Cardiac fibroblast (primary cell): Measurements from ENCODE around the gene CECR2.

ENCODE experiments used
- DNase-seq, 2 donors: peaks; one replicate each; pipeline versions ENCODE4 v3.0.0 to v3.0.0-alpha.2; 2010; ENCODE audit warnings: low read depth in 2 of 2
- H3K4me3 ChIP-seq, 2 donors: replicated peaks in 1 of 2; 1 replicate in 1 of 2; 2 replicates in 1 of 2; pipeline ENCODE4 v1.5.1; 2011; ENCODE audit warnings: low read depth in 2 of 2, low read length in 2 of 2, mild to moderate bottlenecking in 2 of 2, moderate library complexity in 1 of 2
- TF ChIP-seq, protein P1 (sequence below): IDR thresholded peaks from one replicate; pipeline ENCODE4 v1.5.1; 2011; ENCODE audit warnings: low read depth, mild to moderate bottlenecking, low read length, inconsistent platforms

CECR2 gene

DNA sequence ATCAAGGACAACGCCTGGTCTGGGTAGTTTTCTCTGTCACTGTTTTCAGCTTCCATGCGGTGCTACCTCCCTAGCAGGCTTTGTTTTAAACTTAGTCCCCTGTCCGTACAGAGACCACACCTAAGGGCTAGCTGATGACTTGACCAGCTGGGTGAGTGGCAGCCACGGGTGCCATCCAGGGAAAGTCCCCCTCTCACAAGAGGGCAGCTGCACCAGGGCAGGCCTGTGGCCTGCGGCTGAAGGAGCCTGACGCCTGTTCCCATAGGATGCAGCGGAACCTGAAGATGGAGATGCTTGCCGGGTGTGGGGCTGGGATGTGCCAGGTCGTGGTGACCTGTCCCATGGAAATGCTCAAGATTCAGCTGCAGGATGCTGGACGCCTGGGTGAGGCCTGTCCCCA lies 213.9 kb downstream of the CECR2 start:
- TF ChIP-seq, protein P1, sequence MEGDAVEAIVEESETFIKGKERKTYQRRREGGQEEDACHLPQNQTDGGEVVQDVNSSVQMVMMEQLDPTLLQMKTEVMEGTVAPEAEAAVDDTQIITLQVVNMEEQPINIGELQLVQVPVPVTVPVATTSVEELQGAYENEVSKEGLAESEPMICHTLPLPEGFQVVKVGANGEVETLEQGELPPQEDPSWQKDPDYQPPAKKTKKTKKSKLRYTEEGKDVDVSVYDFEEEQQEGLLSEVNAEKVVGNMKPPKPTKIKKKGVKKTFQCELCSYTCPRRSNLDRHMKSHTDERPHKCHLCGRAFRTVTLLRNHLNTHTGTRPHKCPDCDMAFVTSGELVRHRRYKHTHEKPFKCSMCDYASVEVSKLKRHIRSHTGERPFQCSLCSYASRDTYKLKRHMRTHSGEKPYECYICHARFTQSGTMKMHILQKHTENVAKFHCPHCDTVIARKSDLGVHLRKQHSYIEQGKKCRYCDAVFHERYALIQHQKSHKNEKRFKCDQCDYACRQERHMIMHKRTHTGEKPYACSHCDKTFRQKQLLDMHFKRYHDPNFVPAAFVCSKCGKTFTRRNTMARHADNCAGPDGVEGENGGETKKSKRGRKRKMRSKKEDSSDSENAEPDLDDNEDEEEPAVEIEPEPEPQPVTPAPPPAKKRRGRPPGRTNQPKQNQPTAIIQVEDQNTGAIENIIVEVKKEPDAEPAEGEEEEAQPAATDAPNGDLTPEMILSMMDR = no peak
- DNase-seq = no peak
- H3K4me3 ChIP-seq = no peak overlapping the region

DNA sequence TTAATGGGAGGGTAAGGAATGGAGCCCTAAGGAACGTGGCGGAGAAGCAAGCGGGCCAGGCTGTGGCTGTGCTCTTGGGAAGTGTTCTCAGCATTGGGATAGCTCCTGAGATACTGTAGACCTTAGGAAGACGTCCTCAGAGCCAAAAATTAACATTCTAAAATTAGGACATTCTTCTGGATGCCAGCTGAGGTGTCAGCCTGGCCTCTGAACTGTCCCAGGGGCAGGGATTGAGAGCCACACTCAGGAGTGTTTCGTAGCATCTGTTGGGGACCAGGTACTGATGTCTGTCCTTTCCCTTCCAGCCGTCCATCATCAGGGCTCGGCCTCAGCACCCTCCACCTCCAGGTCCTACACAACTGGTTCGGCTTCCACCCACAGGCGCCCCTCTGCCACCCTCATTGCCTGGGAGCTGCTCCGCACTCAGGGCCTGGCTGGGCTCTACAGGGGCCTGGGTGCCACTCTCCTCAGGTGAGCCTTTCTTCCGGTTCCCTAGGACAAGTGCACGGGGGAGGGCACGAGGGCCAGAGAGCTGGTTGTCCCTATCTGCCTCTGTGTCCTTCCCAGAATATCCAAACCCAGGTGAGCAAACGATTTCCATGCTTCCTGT lies 217.7 kb downstream of the CECR2 start:
- TF ChIP-seq, protein P1 = no peak
- H3K4me3 ChIP-seq = no peak overlapping the region
- DNase-seq = no peak

DNA sequence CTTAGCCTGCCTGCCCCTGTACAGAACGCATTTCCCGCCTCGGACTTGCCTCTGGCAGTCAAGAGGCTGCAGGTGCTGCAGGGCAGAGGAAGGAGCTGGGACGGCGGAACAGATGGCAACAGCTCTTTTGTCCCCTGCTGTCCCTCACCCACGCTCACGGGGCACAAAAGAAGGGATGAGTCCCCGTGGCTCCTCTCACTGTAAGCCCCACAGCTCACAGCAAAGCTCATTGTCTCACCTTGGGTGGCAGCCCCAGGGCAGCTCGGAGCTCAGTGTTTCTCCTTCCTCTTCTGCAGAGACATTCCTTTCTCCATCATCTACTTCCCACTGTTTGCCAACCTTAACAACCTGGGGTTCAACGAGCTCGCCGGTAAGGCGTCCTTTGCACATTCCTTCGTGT lies 218.4 kb downstream of the CECR2 start:
- no peak for DNase-seq
- TF ChIP-seq, protein P1 = no peak

DNA sequence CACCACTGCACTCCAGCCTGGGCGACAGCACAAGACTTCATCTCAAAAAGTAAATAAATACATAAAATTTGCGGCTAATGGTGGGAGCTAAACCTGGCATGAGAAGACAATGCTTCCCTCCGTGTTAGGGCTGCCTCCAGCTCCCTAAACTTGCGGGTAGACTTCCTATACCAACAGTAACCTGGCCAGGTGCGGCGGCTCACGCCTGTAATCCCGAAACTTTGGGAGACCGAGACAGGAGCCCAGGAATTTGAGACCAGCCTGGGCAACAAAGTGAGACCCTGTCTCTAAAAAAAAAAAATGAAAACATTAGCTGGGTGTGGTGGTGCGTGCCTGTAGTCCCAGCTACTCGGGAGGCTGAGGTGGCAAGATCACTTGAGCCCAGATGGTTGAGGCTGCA lies 219.3 kb downstream of the CECR2 start:
- DNase-seq = no peak
- no peak overlapping the region for H3K4me3 ChIP-seq
- TF ChIP-seq, protein P1 = no peak

More for the DNA sequence above, 218.4 kb downstream of the CECR2 start:
- H3K4me3 ChIP-seq = no peak overlapping the region

DNA sequence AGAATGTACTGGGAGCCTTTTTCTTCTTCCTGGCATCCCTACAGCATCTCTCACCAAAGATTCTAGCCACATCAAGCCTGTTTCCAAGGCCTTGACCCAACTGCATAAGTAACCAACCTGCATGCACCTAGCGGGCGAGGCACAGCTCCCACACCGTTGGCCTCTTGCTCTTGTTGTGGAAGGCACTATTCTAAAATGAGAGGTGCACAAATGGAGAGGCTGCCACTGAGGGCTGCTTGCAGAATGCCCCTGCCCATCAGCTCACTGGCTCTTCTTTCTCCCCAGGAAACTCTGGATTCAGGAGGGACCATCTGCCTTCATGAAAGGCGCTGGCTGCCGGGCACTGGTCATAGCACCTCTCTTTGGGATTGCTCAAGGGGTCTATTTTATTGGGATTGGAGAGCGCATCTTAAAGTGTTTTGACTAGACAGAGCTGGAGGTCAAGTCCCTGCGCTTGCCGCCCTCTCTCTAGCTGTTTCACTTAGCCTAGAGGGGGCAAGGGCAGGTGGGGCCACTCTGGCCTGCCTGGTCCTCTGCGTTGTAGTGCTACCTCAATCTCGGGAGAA lies 220.6 kb downstream of the CECR2 start:
- no peak for DNase-seq
- TF ChIP-seq, protein P1 = no peak
- no peak overlapping the region for H3K4me3 ChIP-seq

DNA sequence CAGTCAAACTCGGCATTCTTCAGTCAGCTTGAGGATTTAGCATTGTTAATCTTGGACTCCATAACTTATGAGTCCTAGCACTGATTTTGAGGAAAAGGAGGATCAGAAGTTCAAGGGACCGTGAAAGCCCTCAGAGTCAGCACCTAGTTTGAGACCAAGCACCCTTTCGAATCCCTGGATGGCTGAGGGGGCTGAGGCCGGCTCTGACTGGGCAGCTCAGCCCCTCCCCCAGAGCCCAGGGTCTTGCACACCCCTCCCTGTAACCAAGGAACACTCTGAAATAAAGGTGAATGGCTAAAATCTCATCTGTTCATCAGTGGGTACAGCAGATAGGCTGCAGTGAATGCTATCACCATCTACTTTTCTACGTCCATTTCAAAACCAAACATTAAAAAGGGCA lies 221.3 kb downstream of the CECR2 start:
- TF ChIP-seq, protein P1 = no peak
- no peak overlapping the region for H3K4me3 ChIP-seq
- no peak for DNase-seq

DNA sequence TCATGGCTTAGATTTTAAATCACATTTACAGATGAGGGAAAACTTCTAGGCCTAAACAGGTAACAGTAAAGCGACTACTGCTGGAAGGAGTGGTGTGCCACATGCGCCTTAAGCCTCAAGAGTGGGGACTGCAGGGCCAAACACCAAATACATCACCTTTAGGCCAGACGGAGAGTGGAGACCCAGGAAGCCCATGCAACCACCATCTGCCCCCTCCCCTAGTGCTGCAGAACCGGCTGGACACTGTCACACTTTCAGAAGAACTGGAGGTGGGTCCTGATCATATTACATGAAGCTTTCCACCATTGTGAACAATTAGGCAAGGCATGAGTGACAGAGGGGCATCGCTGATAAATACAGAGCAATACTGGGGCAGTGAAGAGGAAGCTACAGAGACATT lies 222.9 kb downstream of the CECR2 start:
- DNase-seq = no peak
- no peak overlapping the region for H3K4me3 ChIP-seq
- TF ChIP-seq, protein P1 = no peak
